Keratinocyte (primary cell): ENCODE data around the gene MCM9. TPM values are rescaled to one million over a fixed set of nuclear protein-coding genes. Genes with fewer than 3 reads are reported as not detected.

Experiments
- DNase-seq: peaks from one replicate; pipeline ENCODE4 v3.0.0-alpha.2; 2011; ENCODE audit warnings: low read depth, missing footprints, low spot score
- FAIRE-seq: peaks from 2 replicates; lab custom pipeline; 2011; peaks lifted over from hg19 to GRCh38; lab: Jason Lieb, UNC
- H2AFZ ChIP-seq: 2 replicates; pipeline ENCODE4 v1.6.0; 2012; ENCODE audit warnings: low read length, control low read depth, inconsistent platforms; ENCODE audit not compliant: control insufficient read depth
- H3K27ac ChIP-seq: 2 replicates; pipeline ENCODE4 v1.5.1; 2011; ENCODE audit warnings: low read length; ENCODE audit not compliant: control insufficient read depth, insufficient read depth
- H3K27me3 ChIP-seq: 3 replicates; pipeline ENCODE4 v1.6.0; 2011; ENCODE audit warnings: low read length; ENCODE audit not compliant: control insufficient read depth, insufficient read depth; ENCODE audit errors: extremely low read depth
- H3K36me3 ChIP-seq, 2 experiments: 2 replicates in 1 of 2; 3 replicates in 1 of 2; pipeline ENCODE4 v1.5.1; 2011; ENCODE audit warnings: low read length in 2 of 2, mild to moderate bottlenecking in 1 of 2; ENCODE audit not compliant: control insufficient read depth in 2 of 2, insufficient read depth in 2 of 2; ENCODE audit errors: extremely low read depth in 1 of 2
- H3K4me1 ChIP-seq: 3 replicates; pipeline ENCODE4 v1.5.1; 2011; ENCODE audit warnings: low read length; ENCODE audit not compliant: control insufficient read depth, insufficient read depth; ENCODE audit errors: extremely low read depth
- H3K4me2 ChIP-seq: 3 replicates; pipeline ENCODE4 v1.6.0; 2011; ENCODE audit warnings: low read depth, low read length; ENCODE audit not compliant: control insufficient read depth, insufficient read depth; ENCODE audit errors: extremely low read depth
- H3K4me3 ChIP-seq, 3 experiments: fragments of 200-600 bp in 1 of 3; sonication (generic) in 1 of 3; 2 replicates in 2 of 3; 3 replicates in 1 of 3; pipeline ENCODE4 v1.5.1; 2011 to 2016; ENCODE audit warnings: low read length in 3 of 3, mild to moderate bottlenecking in 3 of 3, control low read depth in 2 of 3, inconsistent platforms in 1 of 3, low read depth in 1 of 3, mixed read lengths in 1 of 3, mixed run types in 1 of 3, moderate library complexity in 1 of 3; ENCODE audit not compliant: control insufficient read depth in 2 of 3, insufficient read depth in 2 of 3; ENCODE audit errors: extremely low read depth in 1 of 3
- H3K79me2 ChIP-seq: 2 replicates; pipeline ENCODE4 v1.6.0; 2012; ENCODE audit warnings: low read length; ENCODE audit not compliant: control insufficient read depth, insufficient read depth
- H3K9ac ChIP-seq: 3 replicates; pipeline ENCODE4 v1.6.0; 2011; ENCODE audit warnings: low read length; ENCODE audit not compliant: control insufficient read depth, insufficient read depth; ENCODE audit errors: extremely low read depth
- H3K9me1 ChIP-seq: 3 replicates; pipeline ENCODE4 v1.6.0; 2011; ENCODE audit warnings: low read length; ENCODE audit not compliant: control insufficient read depth, insufficient read depth; ENCODE audit errors: extremely low read depth
- H3K9me3 ChIP-seq: 2 replicates; pipeline ENCODE4 v1.5.1; 2012; ENCODE audit warnings: low read depth, low read length; ENCODE audit not compliant: control insufficient read depth
- H4K20me1 ChIP-seq: 3 replicates; pipeline ENCODE4 v1.6.0; 2011; ENCODE audit warnings: low read length; ENCODE audit not compliant: control insufficient read depth, insufficient read depth; ENCODE audit errors: extremely low read depth
- EZH2 ChIP-seq: IDR thresholded peaks from one replicate; pipeline ENCODE4 v1.6.1; 2012; ENCODE audit warnings: inconsistent platforms, mild to moderate bottlenecking, low read length, moderate library complexity
- dilution Hi-C: fragments of 300-500 bp; cut with MboI; formaldehyde crosslinking; loops from one replicate; pipeline ENCODE4 v1.7.0; 2020; ENCODE audit warnings: low sequenced_read_pairs; ENCODE audit not compliant: extremely low pct_ligation_motif_present
- polyA plus RNA-seq, 5 experiments: library from polyadenylated mRNA; depleted of rRNA in 3 of 5; stranded (reverse) in 3 of 5; stranded (forward) in 1 of 5; unstranded in 1 of 5; fragments of >200 nt; gene quantifications; 1 replicate in 1 of 5; 2 replicates in 3 of 5; 3 replicates in 1 of 5; pipeline versions ENCODE4 v1.2.1 to v1.2.3, GENCODE V29; 2011 to 2012; ENCODE audit warnings: missing spikeins in 2 of 5, low read depth in 1 of 5, low replicate concordance in 1 of 5
- TF ChIP-seq, protein P1 (sequence below), 3 experiments: IDR thresholded peaks in 1 of 3; conservative IDR thresholded peaks in 1 of 3; optimal IDR thresholded peaks in 1 of 3; 2 replicates in 2 of 3; 3 replicates in 1 of 3; pipeline versions ENCODE3 to v1.5.1; 2011; ENCODE audit warnings: low read length in 3 of 3, mild to moderate bottlenecking in 3 of 3, moderate library complexity in 2 of 3, control low read depth in 1 of 3, inconsistent platforms in 1 of 3; ENCODE audit not compliant: insufficient read depth in 2 of 3; ENCODE audit errors: extremely low read depth in 1 of 3

The MCM9 gene
- polyA plus RNA-seq, 1 donor (not counting 4 experiments of a cell fraction or from before 2014, with no cell fraction given) = 3.1 TPM

DNA sequence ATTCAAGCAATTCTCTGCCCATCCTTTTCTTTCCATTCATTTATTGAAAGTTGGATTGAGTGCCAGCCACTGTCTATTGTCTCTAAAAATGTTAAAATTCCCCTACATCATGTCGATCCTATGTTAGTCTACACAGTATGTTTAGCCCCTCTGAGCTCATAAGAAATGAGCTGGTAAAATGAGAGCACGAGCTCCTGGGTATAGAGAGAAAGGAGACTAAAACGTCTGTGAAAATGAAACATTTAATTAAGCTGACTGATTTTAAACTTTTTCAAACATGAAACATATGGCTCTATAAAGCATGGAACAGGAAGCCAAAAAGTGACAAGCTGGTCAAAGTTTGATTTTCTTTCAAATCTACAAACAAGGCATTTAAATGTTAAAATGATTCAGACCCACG lies 145.0 kb downstream of the MCM9 start:
- TF ChIP-seq, protein P1, sequence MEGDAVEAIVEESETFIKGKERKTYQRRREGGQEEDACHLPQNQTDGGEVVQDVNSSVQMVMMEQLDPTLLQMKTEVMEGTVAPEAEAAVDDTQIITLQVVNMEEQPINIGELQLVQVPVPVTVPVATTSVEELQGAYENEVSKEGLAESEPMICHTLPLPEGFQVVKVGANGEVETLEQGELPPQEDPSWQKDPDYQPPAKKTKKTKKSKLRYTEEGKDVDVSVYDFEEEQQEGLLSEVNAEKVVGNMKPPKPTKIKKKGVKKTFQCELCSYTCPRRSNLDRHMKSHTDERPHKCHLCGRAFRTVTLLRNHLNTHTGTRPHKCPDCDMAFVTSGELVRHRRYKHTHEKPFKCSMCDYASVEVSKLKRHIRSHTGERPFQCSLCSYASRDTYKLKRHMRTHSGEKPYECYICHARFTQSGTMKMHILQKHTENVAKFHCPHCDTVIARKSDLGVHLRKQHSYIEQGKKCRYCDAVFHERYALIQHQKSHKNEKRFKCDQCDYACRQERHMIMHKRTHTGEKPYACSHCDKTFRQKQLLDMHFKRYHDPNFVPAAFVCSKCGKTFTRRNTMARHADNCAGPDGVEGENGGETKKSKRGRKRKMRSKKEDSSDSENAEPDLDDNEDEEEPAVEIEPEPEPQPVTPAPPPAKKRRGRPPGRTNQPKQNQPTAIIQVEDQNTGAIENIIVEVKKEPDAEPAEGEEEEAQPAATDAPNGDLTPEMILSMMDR (optimal IDR thresholded peaks at IDR 0.05 in 1 of 3, IDR thresholded peaks at IDR 0.05 in 1 of 3, conservative IDR thresholded peaks at IDR 0.05 in 1 of 3; ENCODE audit: extremely low read depth in 1 of 3, insufficient read depth in 2 of 3, low read length in 3 of 3) = no peak
- no peak for TF ChIP-seq EZH2
- H3K4me1 ChIP-seq = no peaks in the 10 kb centered on the region
- no peak for DNase-seq
- dilution Hi-C loops = no loop called here
- H3K27me3 ChIP-seq = no peaks in the 10 kb centered on the region
- no peak for FAIRE-seq
- H3K4me2 ChIP-seq = no peak overlapping the region
- no peak overlapping the region for H3K27ac ChIP-seq
- no peak overlapping the region for H3K9ac ChIP-seq
- H3K36me3 ChIP-seq = no peaks in the 10 kb centered on the region
- H2AFZ ChIP-seq = no peak overlapping the region
- H3K9me1 ChIP-seq = no peaks in the 10 kb centered on the region
- no peaks in the 10 kb centered on the region for H3K9me3 ChIP-seq
- no peaks in the 10 kb centered on the region for H4K20me1 ChIP-seq
- H3K4me3 ChIP-seq = no peak overlapping the region
- H3K79me2 ChIP-seq = no peaks in the 10 kb centered on the region

DNA sequence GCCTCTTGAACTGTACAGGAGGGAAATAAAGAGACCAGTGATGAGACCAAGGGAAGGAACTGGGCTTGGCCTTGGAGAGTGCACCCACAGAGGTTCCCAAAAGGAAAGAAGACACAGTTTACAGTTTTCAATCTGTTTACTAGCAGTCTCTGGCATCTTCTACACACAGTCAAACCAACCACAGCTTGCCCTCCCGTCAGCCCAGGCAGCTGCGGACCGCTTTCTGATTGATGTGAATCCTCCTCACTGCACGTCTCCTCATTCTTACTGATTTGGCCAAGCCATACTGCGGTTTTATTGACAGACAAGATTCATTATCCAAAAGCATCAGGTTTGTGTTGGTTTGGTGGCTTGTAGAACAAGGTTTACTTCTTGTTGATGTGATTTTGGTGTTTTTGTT lies 145.5 kb downstream of the MCM9 start:
- Histone ChIP-seq H3K4me2 (no peak overlapping the region), H2AFZ (no peak overlapping the region), H3K4me3 (no peak overlapping the region), H3K9me3 (no peaks in the 10 kb centered on the region), H3K27ac (no peak overlapping the region), H3K27me3 (no peaks in the 10 kb centered on the region), H3K9ac (no peak overlapping the region), H4K20me1 (no peaks in the 10 kb centered on the region), H3K4me1 (no peaks in the 10 kb centered on the region), H3K79me2 (no peaks in the 10 kb centered on the region), H3K9me1 (no peaks in the 10 kb centered on the region), H3K36me3 (no peaks in the 10 kb centered on the region)
- dilution Hi-C loops = no loop called here
- no peak for FAIRE-seq
- no peak for DNase-seq
- TF ChIP-seq EZH2 = no peak
- TF ChIP-seq, protein P1 (optimal IDR thresholded peaks at IDR 0.05 in 1 of 3, IDR thresholded peaks at IDR 0.05 in 1 of 3, conservative IDR thresholded peaks at IDR 0.05 in 1 of 3; ENCODE audit: extremely low read depth in 1 of 3, insufficient read depth in 2 of 3, low read length in 3 of 3) = no peak
